B cell (primary cell): ENCODE results near the gene CLIP2. TPM values are rescaled to one million over a fixed set of nuclear protein-coding genes. Genes with fewer than 3 reads are reported as not detected.
A peak's percentile ranks its signal among the peaks of the same experiment; 100 is the strongest.
"Not testable (repeated sequence)": the region's sequence is repeated elsewhere in the genome, so short reads cannot be mapped to it uniquely, and the experiment has no call there.

Experiments
- ATAC-seq: fragments of 200-7000 bp; cut with Tn5 transposase; one replicate; pipeline ENCODE4 v1.10.0; 2021; ENCODE audit warnings: low read depth, mild to moderate bottlenecking, moderate number of reproducible peaks, moderate library complexity
- CTCF ChIA-PET: fragments of 350-600 bp; sonication (Branson Sonifier 250); formaldehyde crosslinking; loops from one replicate; lab custom pipeline; 2021; ENCODE audit warnings: antibody characterized with exemption, inconsistent platforms; lab: Charles Lee
- POLR2A ChIA-PET: fragments of 350-600 bp; sonication (Branson Sonifier 250); formaldehyde crosslinking; loops from one replicate; lab custom pipeline; 2021; ENCODE audit warnings: antibody characterized with exemption; lab: Charles Lee
- DNase-seq: peaks from one replicate; pipeline ENCODE4 v3.0.0; 2013
- H2AFZ ChIP-seq: 2 replicates; pipeline ENCODE4 v1.6.1; 2012; ENCODE audit warnings: mild to moderate bottlenecking, low read depth, low read length; ENCODE audit not compliant: insufficient read depth, poor library complexity, severe bottlenecking
- H3K27ac ChIP-seq, 2 donors: 1 replicate in 1 of 2; 2 replicates in 1 of 2; pipeline ENCODE4 v1.5.1; 2012 to 2013; ENCODE audit warnings: low read length in 2 of 2, mild to moderate bottlenecking in 2 of 2, moderate library complexity in 1 of 2
- H3K27me3 ChIP-seq, 4 experiments: fragments of 200-600 bp in 1 of 4; sonication (generic) in 1 of 4; replicated peaks in 1 of 4; 1 replicate in 2 of 4; 2 replicates in 2 of 4; pipeline versions ENCODE4 v1.6.1 to v1.7.0; 2013 to 2016; ENCODE audit warnings: low read length in 3 of 4, mild to moderate bottlenecking in 2 of 4, mixed read lengths in 1 of 4, moderate library complexity in 1 of 4; ENCODE audit not compliant: insufficient read depth in 4 of 4, control insufficient read depth in 3 of 4; ENCODE audit errors: control extremely low read depth in 1 of 4
- H3K36me3 ChIP-seq, 2 experiments: replicated peaks in 1 of 2; 1 replicate in 1 of 2; 2 replicates in 1 of 2; pipeline versions ENCODE4 v1.6.1 to v1.7.1; 2013; ENCODE audit warnings: low read length in 1 of 2; ENCODE audit not compliant: insufficient read depth in 2 of 2, control insufficient read depth in 1 of 2; ENCODE audit errors: control extremely low read depth in 1 of 2, extremely low read depth in 1 of 2
- H3K4me1 ChIP-seq, 2 donors: fragments of 200-600 bp in 1 of 2; sonication (generic) in 1 of 2; 1 replicate in 1 of 2; 2 replicates in 1 of 2; pipeline versions ENCODE4 v1.5.1 to v1.6.1; 2013 to 2017; ENCODE audit warnings: low read length in 2 of 2; ENCODE audit not compliant: control insufficient read depth in 2 of 2, insufficient read depth in 2 of 2
- H3K4me2 ChIP-seq: replicated peaks from 2 replicates; pipeline ENCODE3; 2012; ENCODE audit warnings: mild to moderate bottlenecking, low read depth, low read length; ENCODE audit not compliant: poor library complexity, severe bottlenecking
- H3K4me3 ChIP-seq, 5 experiments: fragments of 200-600 bp in 1 of 5; sonication (generic) in 1 of 5; 1 replicate in 3 of 5; 2 replicates in 2 of 5; pipeline versions ENCODE4 v1.5.1 to v1.7.0; 2011 to 2016; ENCODE audit warnings: low read length in 4 of 5, mild to moderate bottlenecking in 4 of 5, low read depth in 2 of 5, control low read depth in 1 of 5, moderate library complexity in 1 of 5; ENCODE audit not compliant: insufficient read depth in 1 of 5; ENCODE audit errors: control extremely low read depth in 1 of 5, extremely low read depth in 1 of 5
- H3K79me2 ChIP-seq: fragments of 200-600 bp; sonication (generic); one replicate; pipeline ENCODE4 v1.6.0; 2016; ENCODE audit warnings: low read length; ENCODE audit not compliant: control insufficient read depth, insufficient read depth
- H3K9ac ChIP-seq: fragments of 200-600 bp; sonication (generic); 2 replicates; pipeline ENCODE4 v1.6.1; 2017; ENCODE audit warnings: mild to moderate bottlenecking, low read length, moderate library complexity
- H3K9me3 ChIP-seq, 3 donors: one replicate each; pipeline versions ENCODE4 v1.6.1 to v1.7.1; 2013; ENCODE audit warnings: low read length in 2 of 3; ENCODE audit not compliant: control insufficient read depth in 2 of 3, insufficient read depth in 1 of 3; ENCODE audit errors: control extremely low read depth in 1 of 3
- H4K20me1 ChIP-seq: 2 replicates; pipeline ENCODE4 v1.6.0; 2012; ENCODE audit warnings: mild to moderate bottlenecking, low read length; ENCODE audit not compliant: insufficient read depth, control insufficient read depth, poor library complexity, severe bottlenecking
- H3K27ac Mint-ChIP-seq: one replicate; pipeline ENCODE4 v1.8.0; 2021; ENCODE audit warnings: mixed read lengths
- H3K27me3 Mint-ChIP-seq: one replicate; pipeline ENCODE4 v1.8.0; 2021; ENCODE audit warnings: mixed read lengths
- H3K4me1 Mint-ChIP-seq: one replicate; pipeline ENCODE4 v1.8.0; 2021; ENCODE audit warnings: mixed read lengths
- H3K4me3 Mint-ChIP-seq: one replicate; pipeline ENCODE4 v1.8.0; 2021; ENCODE audit warnings: mixed read lengths
- H3K9me3 Mint-ChIP-seq: one replicate; pipeline ENCODE4 v1.8.0; 2022; ENCODE audit warnings: mixed read lengths; ENCODE audit not compliant: insufficient read depth
- EZH2 ChIP-seq: IDR thresholded peaks from 2 replicates; pipeline ENCODE4 v1.6.1; 2012; ENCODE audit warnings: borderline replicate concordance, low read depth, mild to moderate bottlenecking, moderate library complexity, low read length; ENCODE audit not compliant: insufficient read depth, poor library complexity, severe bottlenecking
- WGBS: methylation state at CpG from one replicate; pipeline ENCODE4 v1.1.5; 2013; ENCODE audit warnings: missing lambda C conversion rate; ENCODE audit not compliant: insufficient coverage; 5-methylcytosine and 5-hydroxymethylcytosine counted together
- intact Hi-C: fragments of 100-400 bp; cut with micrococcal nuclease; formaldehyde crosslinking; loops from one replicate; pipeline ENCODE4 v1.10.0; 2022
- polyA plus RNA-seq: library from polyadenylated mRNA; depleted of rRNA; stranded (reverse); fragments of >200 nt; gene quantifications from 2 replicates; pipeline ENCODE4 v1.2.3, GENCODE V29; 2012
- total RNA-seq, 2 donors: library from RNA; stranded (reverse); fragments of 120-200 nt in 1 of 2; gene quantifications; 1 replicate in 1 of 2; 2 replicates in 1 of 2; pipeline versions ENCODE4 v1.2.3 to v1.2.4, GENCODE V29; 2013 to 2022
- TF ChIP-seq, protein P1 (sequence below): fragments of 200-600 bp; IDR thresholded peaks from one replicate; pipeline ENCODE4 v1.8.0; 2022; ENCODE audit warnings: antibody characterized with exemption, mild to moderate bottlenecking

Gene CLIP2
- total and polyA plus RNA-seq, 2 donors (not counting 1 experiment from before 2014, with no cell fraction given) = 5.7 to 47.9 TPM

DNA sequence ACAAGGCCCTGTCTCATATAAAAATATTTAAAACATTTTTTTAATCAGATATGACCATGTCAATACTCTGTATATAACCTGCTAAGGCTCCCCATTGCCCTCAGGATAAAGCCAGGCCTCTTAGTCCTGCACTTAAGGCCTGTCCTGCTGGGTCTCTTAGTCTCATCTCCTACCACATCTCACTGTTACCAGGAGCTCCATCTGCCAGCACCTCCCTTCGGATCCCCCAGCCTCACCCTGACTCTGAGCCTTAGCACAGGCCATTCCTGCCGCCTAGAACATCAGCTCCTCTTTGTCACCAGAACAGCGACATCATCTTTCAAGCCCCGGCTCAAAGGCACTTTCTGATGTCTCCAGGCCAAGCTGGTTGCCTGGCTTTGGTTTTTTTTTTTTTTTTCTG, 138.8 kb downstream of the CLIP2 start:
- 93% methylated on average over 4 of the region's 4 CpGs for WGBS
- H3K27ac ChIP-seq = no peak overlapping the region
- H3K27me3 ChIP-seq = peaks cover 0 to 2% (median 0%) of the 10 kb centered on the region in 4 experiments
- ChIA-PET POLR2A (no interaction called here), CTCF (interaction anchor here (0.5 to 1.7 kb wide), 2 partner anchors 10 to 243 kb away, joined by 4 to 7 read pairs; no protein-coding TSS in a partner anchor)
- no peak overlapping the region for H3K4me3 ChIP-seq
- ATAC-seq = no peak
- Mint-ChIP-seq H3K4me3 (no peak overlapping the region), H3K27me3 (no peaks in the 10 kb centered on the region), H3K27ac (peak overlapping the region; percentile 20), H3K9me3 (no peaks in the 10 kb centered on the region), H3K4me1 (no peaks in the 10 kb centered on the region)
- intact Hi-C loops = no loop called here
- H3K36me3 ChIP-seq = no peaks in the 10 kb centered on the region
- H3K4me2 ChIP-seq = no peak overlapping the region
- no peaks in the 10 kb centered on the region for H3K79me2 ChIP-seq
- no peaks in the 10 kb centered on the region for H3K4me1 ChIP-seq
- no peak overlapping the region for H3K9ac ChIP-seq
- no peak overlapping the region for H2AFZ ChIP-seq
- no peaks in the 10 kb centered on the region for H4K20me1 ChIP-seq
- no peak for DNase-seq
- TF ChIP-seq, protein P1, sequence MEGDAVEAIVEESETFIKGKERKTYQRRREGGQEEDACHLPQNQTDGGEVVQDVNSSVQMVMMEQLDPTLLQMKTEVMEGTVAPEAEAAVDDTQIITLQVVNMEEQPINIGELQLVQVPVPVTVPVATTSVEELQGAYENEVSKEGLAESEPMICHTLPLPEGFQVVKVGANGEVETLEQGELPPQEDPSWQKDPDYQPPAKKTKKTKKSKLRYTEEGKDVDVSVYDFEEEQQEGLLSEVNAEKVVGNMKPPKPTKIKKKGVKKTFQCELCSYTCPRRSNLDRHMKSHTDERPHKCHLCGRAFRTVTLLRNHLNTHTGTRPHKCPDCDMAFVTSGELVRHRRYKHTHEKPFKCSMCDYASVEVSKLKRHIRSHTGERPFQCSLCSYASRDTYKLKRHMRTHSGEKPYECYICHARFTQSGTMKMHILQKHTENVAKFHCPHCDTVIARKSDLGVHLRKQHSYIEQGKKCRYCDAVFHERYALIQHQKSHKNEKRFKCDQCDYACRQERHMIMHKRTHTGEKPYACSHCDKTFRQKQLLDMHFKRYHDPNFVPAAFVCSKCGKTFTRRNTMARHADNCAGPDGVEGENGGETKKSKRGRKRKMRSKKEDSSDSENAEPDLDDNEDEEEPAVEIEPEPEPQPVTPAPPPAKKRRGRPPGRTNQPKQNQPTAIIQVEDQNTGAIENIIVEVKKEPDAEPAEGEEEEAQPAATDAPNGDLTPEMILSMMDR = no peak
- no peak for TF ChIP-seq EZH2
- H3K9me3 ChIP-seq = no peaks in the 10 kb centered on the region

DNA sequence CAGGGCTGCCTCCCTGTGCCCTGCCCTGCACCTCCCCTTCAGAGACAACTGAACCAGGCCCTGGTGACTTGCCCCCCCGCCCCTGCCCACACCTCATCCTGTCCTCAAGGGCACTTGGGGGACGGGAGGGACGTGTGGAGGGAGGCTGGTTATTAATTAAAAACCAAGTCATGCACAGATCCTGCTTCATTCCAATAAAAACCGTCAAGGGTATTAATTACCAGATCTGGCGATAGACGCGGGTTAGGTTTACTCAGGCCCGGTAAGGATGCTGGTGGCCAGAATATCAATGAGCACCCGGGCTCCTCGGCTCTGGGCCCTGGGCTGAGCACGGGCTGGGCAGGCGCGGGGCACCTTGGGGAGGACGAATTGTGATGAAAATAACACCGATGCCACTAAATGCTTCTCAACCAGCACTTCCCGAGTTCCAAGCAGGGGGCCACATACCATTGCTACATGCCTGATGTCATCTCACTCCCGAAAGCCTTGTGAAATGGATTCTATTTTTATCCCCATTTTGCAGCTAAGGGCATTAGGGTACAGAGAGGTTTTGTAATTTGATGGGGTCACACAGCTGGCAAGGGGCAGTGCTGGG, 140.0 kb downstream of the CLIP2 start:
- Histone ChIP-seq H3K27ac (no peak overlapping the region), H3K4me3 (no peak overlapping the region), H2AFZ (no peak overlapping the region), H3K9me3 (no peaks in the 10 kb centered on the region), H3K4me1 (no peaks in the 10 kb centered on the region), H3K4me2 (no peak overlapping the region), H3K79me2 (no peaks in the 10 kb centered on the region), H3K27me3 (peaks cover 0 to 2% (median 0%) of the 10 kb centered on the region in 4 experiments), H4K20me1 (no peaks in the 10 kb centered on the region), H3K9ac (no peak overlapping the region), H3K36me3 (no peaks in the 10 kb centered on the region)
- Mint-ChIP-seq H3K4me1 (no peaks in the 10 kb centered on the region), H3K9me3 (no peaks in the 10 kb centered on the region), H3K27ac (no peak overlapping the region), H3K27me3 (no peaks in the 10 kb centered on the region), H3K4me3 (no peak overlapping the region)
- intact Hi-C loops = no loop called here
- no peak for TF ChIP-seq EZH2
- TF ChIP-seq, protein P1 = no peak
- WGBS = 87% methylated on average over 13 of the region's 17 CpGs
- ChIA-PET POLR2A (no interaction called here), CTCF (interaction anchor here (1.7 kb wide), 1 partner anchor 11 kb away, joined by 7 read pairs; no protein-coding TSS in a partner anchor)
- DNase-seq = no peak
- ATAC-seq = no peak

DNA sequence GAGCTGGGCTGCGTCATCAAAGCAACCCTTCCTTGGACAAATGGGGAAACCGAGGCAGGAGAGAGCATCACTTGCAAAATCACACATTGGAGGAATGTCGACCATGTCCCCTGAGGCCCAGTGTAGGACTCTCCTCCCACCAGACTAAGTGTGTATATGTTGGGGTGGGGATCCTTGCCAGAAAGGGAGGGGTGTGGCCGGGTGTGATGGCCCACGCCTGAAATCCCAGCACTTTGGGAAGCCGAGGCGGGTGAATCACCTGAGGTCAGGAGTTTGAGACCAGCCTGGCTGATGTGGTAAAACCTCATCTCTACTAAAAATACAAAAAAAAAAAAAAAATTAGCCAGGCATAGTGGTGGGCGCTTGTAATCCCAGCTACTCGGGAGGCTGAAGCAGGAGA, 141.2 kb downstream of the CLIP2 start:
- H3K4me3 ChIP-seq, H3K27ac Mint-ChIP-seq, H3K4me2 ChIP-seq, H2AFZ ChIP-seq, CTCF ChIA-PET, H3K27me3 ChIP-seq, DNase-seq, H3K79me2 ChIP-seq, ATAC-seq, intact Hi-C loops, H3K36me3 ChIP-seq, H3K4me3 Mint-ChIP-seq, H4K20me1 ChIP-seq, H3K9ac ChIP-seq, H3K4me1 Mint-ChIP-seq, H3K27ac ChIP-seq, H3K9me3 Mint-ChIP-seq, H3K27me3 Mint-ChIP-seq, H3K4me1 ChIP-seq, POLR2A ChIA-PET, H3K9me3 ChIP-seq: not testable (repeated sequence)
- WGBS = 90% methylated on average over 3 of the region's 9 CpGs
